Stimulated activated CD8-positive, alpha-beta memory T cell treated with anti-CD3 and anti-CD28 coated beads, Interleukin-7, amount 100 ng/mL, for 24 hours (primary cell): ENCODE data around the gene TMEM271.
"Not testable (repeated sequence)": the region's sequence is repeated elsewhere in the genome, so short reads cannot be mapped to it uniquely, and the experiment has no call there.

Experiments used
- DNase-seq: peaks from one replicate; pipeline ENCODE4 v3.0.0-alpha.2; 2020; ENCODE audit warnings: low read depth

TMEM271 gene

GRCh38 chr4:578451-579443, 2.7 kb upstream of the TMEM271 start:
- no peak for DNase-seq

GRCh38 chr4:577499-578450, 1.7 kb upstream of the TMEM271 start:
- DNase-seq = no peak

GRCh38 chr4:576991-577498, 950 bp upstream of the TMEM271 start:
- no peak for DNase-seq

GRCh38 chr4:575281-576141, 584 bp downstream of the TMEM271 start:
- DNase-seq = no peak

GRCh38 chr4:574346-575161, 1.5 kb downstream of the TMEM271 start:
- DNase-seq = no peak

GRCh38 chr4:573122-573892, 2.8 kb downstream of the TMEM271 start:
- DNase-seq = no peak

- no peak for DNase-seq
Observed at GRCh38 chr4:572594-572993, 3.5 kb downstream of the TMEM271 start.

- DNase-seq = no peak
Observed at GRCh38 chr4:571838-572572, 4.1 kb downstream of the TMEM271 start.

- DNase-seq = no peak
Observed at GRCh38 chr4:570754-571153, 5.3 kb downstream of the TMEM271 start.

- no peak for DNase-seq
Observed at GRCh38 chr4:569958-570667, 6.0 kb downstream of the TMEM271 start.

- DNase-seq = no peak
Observed at GRCh38 chr4:568962-569361, 7.1 kb downstream of the TMEM271 start.

GRCh38 chr4:568351-568652, 7.8 kb downstream of the TMEM271 start:
- DNase-seq = no peak

- DNase-seq = no peak
Observed at GRCh38 chr4:567457-568350, 8.4 kb downstream of the TMEM271 start.

- DNase-seq = no peak
Observed at GRCh38 chr4:566508-567295, 9.4 kb downstream of the TMEM271 start.

GRCh38 chr4:566035-566434, 10.1 kb downstream of the TMEM271 start:
- DNase-seq = no peak

- DNase-seq = not testable (repeated sequence)
Observed at GRCh38 chr4:565614-566013, 10.5 kb downstream of the TMEM271 start.

- DNase-seq = not testable (repeated sequence)
Observed at GRCh38 chr4:562458-562857, 13.6 kb downstream of the TMEM271 start.
